Measurements from ENCODE around the gene THOC5.

GRCh38 chr22:29580200-29580810, 26.7 kb upstream of the THOC5 start:
- TF ChIP-seq, protein P1, sequence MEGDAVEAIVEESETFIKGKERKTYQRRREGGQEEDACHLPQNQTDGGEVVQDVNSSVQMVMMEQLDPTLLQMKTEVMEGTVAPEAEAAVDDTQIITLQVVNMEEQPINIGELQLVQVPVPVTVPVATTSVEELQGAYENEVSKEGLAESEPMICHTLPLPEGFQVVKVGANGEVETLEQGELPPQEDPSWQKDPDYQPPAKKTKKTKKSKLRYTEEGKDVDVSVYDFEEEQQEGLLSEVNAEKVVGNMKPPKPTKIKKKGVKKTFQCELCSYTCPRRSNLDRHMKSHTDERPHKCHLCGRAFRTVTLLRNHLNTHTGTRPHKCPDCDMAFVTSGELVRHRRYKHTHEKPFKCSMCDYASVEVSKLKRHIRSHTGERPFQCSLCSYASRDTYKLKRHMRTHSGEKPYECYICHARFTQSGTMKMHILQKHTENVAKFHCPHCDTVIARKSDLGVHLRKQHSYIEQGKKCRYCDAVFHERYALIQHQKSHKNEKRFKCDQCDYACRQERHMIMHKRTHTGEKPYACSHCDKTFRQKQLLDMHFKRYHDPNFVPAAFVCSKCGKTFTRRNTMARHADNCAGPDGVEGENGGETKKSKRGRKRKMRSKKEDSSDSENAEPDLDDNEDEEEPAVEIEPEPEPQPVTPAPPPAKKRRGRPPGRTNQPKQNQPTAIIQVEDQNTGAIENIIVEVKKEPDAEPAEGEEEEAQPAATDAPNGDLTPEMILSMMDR (conservative IDR thresholded peaks at IDR 0.05; ENCODE audit: low read length), result no peak
- TF ChIP-seq EZH2phosphoT487 (IDR thresholded peaks at IDR 0.05; ENCODE audit: borderline replicate concordance, low read depth, low read length), result no peak

All from OCI-LY7 (cell line).